SK-N-SH (cell line): ENCODE results near the gene TRAPPC12. TPM values are rescaled to one million over a fixed set of nuclear protein-coding genes. Genes with fewer than 3 reads are reported as not detected.
"Not testable (repeated sequence)": the region's sequence is repeated elsewhere in the genome, so short reads cannot be mapped to it uniquely, and the experiment has no call there.

Experiments used
- CTCF ChIA-PET: fragments of 300-600, 350-600 bp; formaldehyde crosslinking; extraction: SDS; loops from one replicate; lab custom pipeline; 2021; lab: Yijun Ruan, JAX
- POLR2A ChIA-PET: fragments of 350-600 bp; sonication (Branson Sonifier 250); formaldehyde crosslinking; extraction: SDS; loops from one replicate; lab custom pipeline; 2020; ENCODE audit warnings: antibody characterized with exemption, inconsistent platforms; lab: Yijun Ruan, JAX
- DNase-seq: peaks from one replicate; pipeline ENCODE4 v3.0.0; 2012
- H2AFZ ChIP-seq: fragments of 200-600 bp; sonication (generic); 2 replicates; pipeline ENCODE4 v1.8.1; 2016; ENCODE audit warnings: antibody characterized with exemption, mild to moderate bottlenecking, low read depth
- H3F3A ChIP-seq: fragments of 200-600 bp; sonication (generic); replicated peaks from 2 replicates; pipeline ENCODE3; 2016; ENCODE audit warnings: antibody characterized with exemption, mild to moderate bottlenecking; ENCODE audit not compliant: insufficient read depth
- H3K27ac ChIP-seq, 2 experiments: fragments of 200-500 bp in 1 of 2; fragments of 200-600 bp in 1 of 2; sonication (Bioruptor generic) in 1 of 2; sonication (generic), shearing (Covaris generic) in 1 of 2; 2 replicates each; pipeline versions ENCODE4 v1.5.1 to v1.6.1; 2014 to 2016; ENCODE audit warnings: low read depth in 2 of 2, inconsistent platforms in 1 of 2, low read length in 1 of 2, mild to moderate bottlenecking in 1 of 2, mixed read lengths in 1 of 2
- H3K27me3 ChIP-seq: fragments of 200-600 bp; sonication (generic), shearing (Covaris generic); 2 replicates; pipeline ENCODE4 v1.6.1; 2016; ENCODE audit warnings: mixed run types; ENCODE audit not compliant: insufficient read depth
- H3K36me3 ChIP-seq, 2 experiments: fragments of 200-500 bp in 1 of 2; fragments of 200-600 bp in 1 of 2; sonication (Bioruptor generic) in 1 of 2; sonication (generic) in 1 of 2; replicated peaks in 1 of 2; 2 replicates each; pipeline versions ENCODE3 to v1.5.1; 2014 to 2016; ENCODE audit warnings: low read length in 1 of 2, mild to moderate bottlenecking in 1 of 2; ENCODE audit not compliant: insufficient read depth in 2 of 2, control insufficient read depth in 1 of 2
- H3K4me1 ChIP-seq, 2 experiments: fragments of 200-500 bp in 1 of 2; fragments of 200-600 bp in 1 of 2; sonication (Bioruptor generic) in 1 of 2; sonication (generic), shearing (Covaris generic) in 1 of 2; 2 replicates each; pipeline versions ENCODE4 v1.5.1 to v1.6.1; 2014 to 2016; ENCODE audit warnings: low read depth in 1 of 2, low read length in 1 of 2, mixed run types in 1 of 2; ENCODE audit not compliant: insufficient read depth in 2 of 2, control insufficient read depth in 1 of 2
- H3K4me2 ChIP-seq: fragments of 200-600 bp; sonication (generic), shearing (Covaris generic); 2 replicates; pipeline ENCODE4 v1.6.1; 2017; ENCODE audit warnings: mixed run types
- H3K4me3 ChIP-seq, 2 experiments: fragments of 200-500 bp in 1 of 2; fragments of 200-600 bp in 1 of 2; sonication (Bioruptor generic) in 1 of 2; sonication (generic), shearing (Covaris generic) in 1 of 2; 2 replicates each; pipeline versions ENCODE4 v1.5.1 to v1.8.1; 2014 to 2016; ENCODE audit warnings: low read depth in 2 of 2, inconsistent platforms in 1 of 2, low read length in 1 of 2, mild to moderate bottlenecking in 1 of 2, mixed read lengths in 1 of 2, moderate library complexity in 1 of 2
- H3K79me2 ChIP-seq: fragments of 200-600 bp; sonication (generic); 2 replicates; pipeline ENCODE4 v1.8.1; 2017; ENCODE audit warnings: mild to moderate bottlenecking; ENCODE audit not compliant: insufficient read depth
- H3K9ac ChIP-seq: fragments of 200-600 bp; sonication (generic); 2 replicates; pipeline ENCODE4 v1.6.1; 2017; ENCODE audit warnings: mixed run types
- H3K9me2 ChIP-seq: fragments of 200-600 bp; sonication (generic); 2 replicates; pipeline ENCODE4 v1.6.1; 2017; ENCODE audit warnings: mixed run types
- H3K9me3 ChIP-seq: fragments of 200-600 bp; sonication (generic); 2 replicates; pipeline ENCODE4 v1.6.1; 2017; ENCODE audit warnings: mixed run types, mild to moderate bottlenecking, moderate library complexity
- H4K20me1 ChIP-seq: fragments of 200-600 bp; sonication (generic); 2 replicates; pipeline ENCODE4 v1.6.1; 2017; ENCODE audit warnings: mild to moderate bottlenecking, mixed run types; ENCODE audit not compliant: insufficient read depth
- CTCF ChIP-seq: fragments of 200-600 bp; sonication (generic); IDR thresholded peaks from 2 replicates; pipeline ENCODE4 v1.6.1; 2017; ENCODE audit warnings: antibody characterized with exemption, mild to moderate bottlenecking, moderate library complexity
- FOXJ3 ChIP-seq: sonication (generic); formaldehyde crosslinking; IDR thresholded peaks from 2 replicates; pipeline ENCODE4 v1.5.1; 2020; ENCODE audit warnings: mild to moderate bottlenecking, missing genetic modification reagents
- POLR2AphosphoS5 ChIP-seq: IDR thresholded peaks from 2 replicates; pipeline ENCODE4 v1.6.1; 2012; ENCODE audit warnings: low read depth, low read length
- SIN3A ChIP-seq: IDR thresholded peaks from 2 replicates; pipeline ENCODE4 v1.6.1; 2012; ENCODE audit warnings: low read depth, mild to moderate bottlenecking, low read length, moderate library complexity, borderline replicate concordance
- SMC3 ChIP-seq: IDR thresholded peaks from 2 replicates; pipeline ENCODE4 v1.6.1; 2012; ENCODE audit warnings: low read depth, low read length, improper control_type of control experiment
- TAF1 ChIP-seq: IDR thresholded peaks from 2 replicates; pipeline ENCODE4 v1.6.1; 2012; ENCODE audit warnings: low read depth, mild to moderate bottlenecking, low read length, moderate library complexity, borderline replicate concordance
- TEAD4 ChIP-seq: IDR thresholded peaks from 2 replicates; pipeline ENCODE4 v1.4.0; 2012; ENCODE audit warnings: mild to moderate bottlenecking, borderline replicate concordance; ENCODE audit not compliant: insufficient read depth
- USF1 ChIP-seq: IDR thresholded peaks from 2 replicates; pipeline ENCODE4 v1.4.0; 2012; ENCODE audit warnings: low read depth, borderline replicate concordance
- YY1 ChIP-seq: IDR thresholded peaks from 2 replicates; pipeline ENCODE4 v1.4.0; 2012; ENCODE audit warnings: low read depth, mild to moderate bottlenecking
- WGBS: methylation state at CpG from one replicate; pipeline ENCODE4 v1.1.6; 2017; ENCODE audit warnings: low lambda C conversion rate; 5-methylcytosine and 5-hydroxymethylcytosine counted together
- polyA plus RNA-seq, 3 experiments: library from polyadenylated mRNA; depleted of rRNA; stranded (reverse); fragments of >200 nt; gene quantifications; 2 replicates each; pipeline ENCODE4 v1.2.3, GENCODE V29; 2012
- TF ChIP-seq, protein P1 (sequence below): IDR thresholded peaks from 2 replicates; pipeline ENCODE4 v1.4.0; 2012; ENCODE audit warnings: low read depth, borderline replicate concordance
- TF ChIP-seq, protein P2 (sequence below): IDR thresholded peaks from 2 replicates; pipeline ENCODE4 v1.4.0; 2012; ENCODE audit warnings: low read depth

The TRAPPC12 gene
- polyA plus RNA-seq, 1 of the 3 experiments (the other 2 are of a cell fraction) = 83.3 TPM

DNA sequence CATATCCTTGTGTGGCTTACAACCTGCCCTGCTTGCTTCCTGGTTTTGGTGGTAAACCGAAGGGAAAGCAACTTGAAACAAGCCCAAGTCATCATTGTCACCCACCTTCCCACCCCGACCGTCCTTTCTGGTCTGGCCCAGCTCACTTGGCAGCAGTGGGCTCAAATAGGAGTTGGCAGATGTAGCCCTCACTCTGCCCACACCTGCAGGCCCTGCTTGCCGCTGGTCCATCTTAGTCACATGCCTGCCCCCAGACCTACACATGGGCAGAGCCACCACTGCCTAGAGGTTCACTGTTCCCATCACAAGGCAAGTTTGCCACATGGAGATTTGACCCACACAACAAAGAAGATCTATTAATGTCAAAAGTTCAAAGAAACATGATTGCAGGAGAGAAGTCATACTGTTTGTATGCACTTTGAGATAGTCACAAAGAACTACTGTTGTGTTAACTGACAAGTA, 11.2 kb upstream of the TRAPPC12 start:
- Histone ChIP-seq H3K4me2 (no peak overlapping the region), H3K27me3 (no peaks in the 10 kb centered on the region), H3K36me3 (peaks cover 0 to 5% of the 10 kb centered on the region in 2 experiments), H3K27ac (no peak overlapping the region), H3K4me3 (no peak overlapping the region), H4K20me1 (no peaks in the 10 kb centered on the region; the same call in 1 of the 2 replicates), H3K4me1 (peaks cover 0 to 2% of the 10 kb centered on the region in 2 experiments; a peak in 1 of 4 replicates), H2AFZ (no peak overlapping the region), H3F3A (no peaks in the 10 kb centered on the region), H3K9me3 (no peaks in the 10 kb centered on the region), H3K79me2 (peaks cover 82% of the 10 kb centered on the region), H3K9me2 (no peaks in the 10 kb centered on the region), H3K9ac (no peak overlapping the region)
- CTCF ChIA-PET = no interaction called here
- POLR2A ChIA-PET = no interaction called here
- DNase-seq = no peak
- WGBS = 100% methylated on average over 4 of the region's 4 CpGs
- TF ChIP-seq SMC3 = no peak
- TF ChIP-seq POLR2AphosphoS5 = no peak
- no peak for TF ChIP-seq FOXJ3 (CRISPR knock-in tag)
- TF ChIP-seq USF1 = no peak
- TF ChIP-seq, protein P1, sequence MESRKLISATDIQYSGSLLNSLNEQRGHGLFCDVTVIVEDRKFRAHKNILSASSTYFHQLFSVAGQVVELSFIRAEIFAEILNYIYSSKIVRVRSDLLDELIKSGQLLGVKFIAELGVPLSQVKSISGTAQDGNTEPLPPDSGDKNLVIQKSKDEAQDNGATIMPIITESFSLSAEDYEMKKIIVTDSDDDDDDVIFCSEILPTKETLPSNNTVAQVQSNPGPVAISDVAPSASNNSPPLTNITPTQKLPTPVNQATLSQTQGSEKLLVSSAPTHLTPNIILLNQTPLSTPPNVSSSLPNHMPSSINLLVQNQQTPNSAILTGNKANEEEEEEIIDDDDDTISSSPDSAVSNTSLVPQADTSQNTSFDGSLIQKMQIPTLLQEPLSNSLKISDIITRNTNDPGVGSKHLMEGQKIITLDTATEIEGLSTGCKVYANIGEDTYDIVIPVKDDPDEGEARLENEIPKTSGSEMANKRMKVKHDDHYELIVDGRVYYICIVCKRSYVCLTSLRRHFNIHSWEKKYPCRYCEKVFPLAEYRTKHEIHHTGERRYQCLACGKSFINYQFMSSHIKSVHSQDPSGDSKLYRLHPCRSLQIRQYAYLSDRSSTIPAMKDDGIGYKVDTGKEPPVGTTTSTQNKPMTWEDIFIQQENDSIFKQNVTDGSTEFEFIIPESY = no peak

- peaks cover 73% of the 10 kb centered on the region for H3K79me2 ChIP-seq
- H2AFZ ChIP-seq, H3K27ac ChIP-seq, H3F3A ChIP-seq, H3K4me3 ChIP-seq, H4K20me1 ChIP-seq, H3K4me2 ChIP-seq, DNase-seq, H3K36me3 ChIP-seq, H3K4me1 ChIP-seq, POLR2A ChIA-PET, H3K27me3 ChIP-seq, H3K9me2 ChIP-seq, CTCF ChIA-PET, H3K9me3 ChIP-seq, H3K9ac ChIP-seq: not testable (repeated sequence)
- 85% methylated on average over 30 of the region's 34 CpGs for WGBS
Observed at GRCh38 chr2:3369340-3370181, 9.9 kb upstream of the TRAPPC12 start.

DNA sequence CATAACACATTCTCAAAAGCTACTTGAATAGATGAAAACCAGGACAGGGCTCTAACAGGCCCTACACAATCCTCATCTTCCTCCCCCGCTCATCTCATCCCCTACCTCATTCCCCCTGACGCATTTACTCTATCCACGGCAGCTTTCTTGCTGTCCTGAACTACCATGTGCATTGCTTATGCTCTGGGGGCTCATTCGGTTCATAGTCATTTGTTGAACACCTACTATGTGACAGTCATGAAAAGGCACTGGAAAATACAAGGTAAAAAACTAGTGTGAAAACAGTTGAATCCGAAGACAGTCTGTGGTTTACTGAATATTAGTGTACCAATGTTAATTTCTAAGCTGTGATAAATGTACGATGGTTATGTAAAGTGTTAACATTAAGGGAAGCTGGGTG, 2.7 kb upstream of the TRAPPC12 start:
- CTCF ChIA-PET = interaction anchor here (1.1 kb wide), 1 partner anchor 95 kb away, joined by 3 read pairs; no protein-coding TSS in a partner anchor
- TF ChIP-seq FOXJ3 (CRISPR knock-in tag) = no peak
- no peak for TF ChIP-seq SIN3A
- TF ChIP-seq, protein P2, sequence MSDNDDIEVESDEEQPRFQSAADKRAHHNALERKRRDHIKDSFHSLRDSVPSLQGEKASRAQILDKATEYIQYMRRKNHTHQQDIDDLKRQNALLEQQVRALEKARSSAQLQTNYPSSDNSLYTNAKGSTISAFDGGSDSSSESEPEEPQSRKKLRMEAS = no peak
- TF ChIP-seq YY1 = no peak
- TF ChIP-seq TAF1 = no peak
- no peak for TF ChIP-seq TEAD4
- TF ChIP-seq CTCF = no peak
- TF ChIP-seq, protein P1 = no peak

More for the DNA sequence above, 2.7 kb upstream of the TRAPPC12 start:
- DNase-seq = no peak
- Histone ChIP-seq H3K27me3 (no peaks in the 10 kb centered on the region), H3K9me3 (no peaks in the 10 kb centered on the region), H3K79me2 (peaks cover 72% of the 10 kb centered on the region), H3K4me3 (peak overlapping the region; percentile 93 to 100), H3K9me2 (no peaks in the 10 kb centered on the region), H3K36me3 (peaks cover 6 to 13% of the 10 kb centered on the region in 2 experiments), H3K9ac (peak overlapping the region; percentile 80), H3K4me2 (peak overlapping the region; percentile 79), H4K20me1 (no peaks in the 10 kb centered on the region), H3F3A (peaks cover 12% of the 10 kb centered on the region), H3K27ac (peak overlapping the region; percentile 63 to 84), H2AFZ (peak overlapping the region; percentile 71), H3K4me1 (peaks cover 0 to 27% of the 10 kb centered on the region in 2 experiments; a peak in 2 of 4 replicates)
- 32% methylated on average over 6 of the region's 6 CpGs for WGBS
- POLR2A ChIA-PET = interaction anchor here (1.4 kb wide), 1 partner anchor 1051 kb away, joined by 5 read pairs; no protein-coding TSS in a partner anchor
